ENCODE measurements around the gene RAB18. TPM values are rescaled to one million over a fixed set of nuclear protein-coding genes. Genes with fewer than 3 reads are reported as not detected.
"Not testable (repeated sequence)": the region's sequence is repeated elsewhere in the genome, so short reads cannot be mapped to it uniquely, and the experiment has no call there.

RAB18 gene
- total and polyA plus RNA-seq, 9 of the 15 experiments (the other 6 are each of a cell fraction or from before 2014, with no cell fraction given) = 10.5 to 46.3 (median 32.5) TPM

DNA sequence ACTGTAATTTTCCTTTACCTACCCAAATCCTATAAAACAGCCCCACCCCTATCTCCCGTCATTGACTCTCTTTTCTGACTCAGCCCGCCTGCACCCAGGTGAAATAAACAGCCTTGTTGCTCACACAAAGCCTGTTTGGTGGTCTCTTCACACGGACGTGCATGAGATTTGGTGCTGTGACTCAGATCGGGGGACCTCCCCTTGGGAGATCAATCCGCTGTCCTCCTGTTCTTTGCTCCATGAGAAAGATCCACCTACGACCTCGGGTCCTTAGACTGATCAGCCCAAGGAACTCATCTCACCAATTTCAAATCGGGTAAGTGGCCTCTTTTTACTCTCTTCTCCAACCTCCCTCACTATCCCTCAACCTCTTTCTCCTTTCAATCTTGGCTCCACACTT is 38.5 kb upstream of the RAB18 start:
- POLR2A ChIA-PET; H3K4me3 ChIP-seq; H3K36me3 ChIP-seq (ENCODE audit: control insufficient read depth, insufficient read depth, low read length); intact Hi-C loops (cut with micrococcal nuclease); H4K20me1 ChIP-seq (replicated peaks; ENCODE audit: control insufficient read depth, insufficient read depth, low read length); in situ Hi-C loops (cut with MboI); FAIRE-seq; H3K4me1 ChIP-seq (replicated peaks in 1 of 2; ENCODE audit: control insufficient read depth in 2 of 2, insufficient read depth in 2 of 2, low read length in 2 of 2); H2AFZ ChIP-seq (ENCODE audit: low read depth, low read length); CTCF ChIA-PET (ENCODE audit: low intra/inter-chr PET ratio); H3K4me2 ChIP-seq (ENCODE audit: insufficient read depth, low read length); H3K27me3 ChIP-seq (ENCODE audit: control insufficient read depth in 2 of 2, insufficient read depth in 2 of 2, low read length in 2 of 2); DNase-seq (ENCODE audit: extremely low read depth in 1 of 4, low spot score in 3 of 4); H3K9me3 ChIP-seq (replicated peaks; ENCODE audit: control insufficient read depth, insufficient read depth, low read depth, low read length); BruUV-seq (replicated peaks); H3K79me2 ChIP-seq (ENCODE audit: control insufficient read depth, insufficient read depth, low read length); H3K27ac ChIP-seq (ENCODE audit: extremely low read depth, low read depth, low read length); H3K9ac ChIP-seq (ENCODE audit: insufficient read depth in 1 of 2, low read depth in 2 of 2, low read length in 2 of 2); ATAC-seq; H3K9me1 ChIP-seq (ENCODE audit: control insufficient read depth, insufficient read depth, low read length): not testable (repeated sequence)
- 3% methylated on average over 7 of the region's 9 CpGs for WGBS (ENCODE audit: insufficient coverage, low coverage, missing lambda C conversion rate)

DNA sequence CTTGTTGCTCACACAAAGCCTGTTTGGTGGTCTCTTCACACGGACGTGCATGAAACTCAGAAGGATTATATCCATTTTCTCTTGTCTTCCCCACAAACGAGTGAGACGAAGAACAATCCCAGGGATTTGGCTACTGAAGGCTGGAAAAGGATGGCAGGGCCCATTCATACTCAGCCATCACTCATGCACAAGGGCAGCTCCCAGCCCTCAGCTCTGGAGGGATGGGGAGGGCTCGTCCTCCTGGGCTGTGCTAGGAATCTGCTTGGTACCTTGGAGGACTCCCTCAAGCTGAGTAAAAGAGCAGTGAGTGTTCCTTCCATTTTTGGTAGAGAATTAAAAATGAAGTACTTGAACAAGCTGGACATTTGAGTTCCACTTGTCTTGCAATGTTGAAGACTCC is 33.2 kb upstream of the RAB18 start:
- no peaks in the 10 kb centered on the region for H4K20me1 ChIP-seq (replicated peaks; ENCODE audit: control insufficient read depth, insufficient read depth, low read length)
- H3K4me2 ChIP-seq (ENCODE audit: insufficient read depth, low read length) = no peak overlapping the region
- intact Hi-C loops (cut with micrococcal nuclease) = no loop called here
- no peaks in the 10 kb centered on the region for H3K4me1 ChIP-seq (replicated peaks in 1 of 2; ENCODE audit: control insufficient read depth in 2 of 2, insufficient read depth in 2 of 2, low read length in 2 of 2)
- DNase-seq (ENCODE audit: extremely low read depth in 1 of 4, low spot score in 3 of 4) (no peak), ATAC-seq (no peak), FAIRE-seq (no peak)
- POLR2A ChIA-PET = interaction anchor here (0.7 to 2.0 kb wide), 2 partner anchors 10 to 12 kb away, joined by 3 to 5 read pairs; no protein-coding TSS in a partner anchor
- peaks cover 3 to 4% of the 10 kb centered on the region in 2 experiments for H3K27me3 ChIP-seq (ENCODE audit: control insufficient read depth in 2 of 2, insufficient read depth in 2 of 2, low read length in 2 of 2)
- CTCF ChIA-PET (ENCODE audit: low intra/inter-chr PET ratio) = no interaction called here
- no peaks in the 10 kb centered on the region for H3K9me3 ChIP-seq (replicated peaks; ENCODE audit: control insufficient read depth, insufficient read depth, low read depth, low read length)
- no peak overlapping the region for H2AFZ ChIP-seq (ENCODE audit: low read depth, low read length)
- no peaks in the 10 kb centered on the region for H3K9me1 ChIP-seq (ENCODE audit: control insufficient read depth, insufficient read depth, low read length)
- H3K9ac ChIP-seq (ENCODE audit: insufficient read depth in 1 of 2, low read depth in 2 of 2, low read length in 2 of 2) = no peak overlapping the region
- no peak overlapping the region for H3K4me3 ChIP-seq
- no peak overlapping the region for H3K27ac ChIP-seq (ENCODE audit: extremely low read depth, low read depth, low read length)
- no TSS peak for BruUV-seq (replicated peaks)
- no peaks in the 10 kb centered on the region for H3K79me2 ChIP-seq (ENCODE audit: control insufficient read depth, insufficient read depth, low read length)
- H3K36me3 ChIP-seq (ENCODE audit: control insufficient read depth, insufficient read depth, low read length) = no peaks in the 10 kb centered on the region
- 0% methylated on average over 3 of the region's 5 CpGs for WGBS (ENCODE audit: insufficient coverage, low coverage, missing lambda C conversion rate)
- in situ Hi-C loops (cut with MboI) = no loop called here
- TF ChIP-seq PCBP2 (IDR thresholded peaks at IDR 0.05; ENCODE audit: low read depth, low read length, poor library complexity, severe bottlenecking) (no peak), NCOR1 (IDR thresholded peaks at IDR 0.05) (no peak), TGIF2 (CRISPR knock-in tag; IDR thresholded peaks at IDR 0.05) (no peak), SNIP1 (IDR thresholded peaks at IDR 0.05; ENCODE audit: low read depth) (no peak), SMAD3 (CRISPR knock-in tag; conservative IDR thresholded peaks at IDR 0.05) (no peak), TRIM24 (IDR thresholded peaks at IDR 0.05) (no peak), TSC22D4 (tag; IDR thresholded peaks at IDR 0.05) (no peak), MTA1 (IDR thresholded peaks at IDR 0.05; ENCODE audit: borderline replicate concordance) (no peak)
- TF ChIP-seq, protein P1, sequence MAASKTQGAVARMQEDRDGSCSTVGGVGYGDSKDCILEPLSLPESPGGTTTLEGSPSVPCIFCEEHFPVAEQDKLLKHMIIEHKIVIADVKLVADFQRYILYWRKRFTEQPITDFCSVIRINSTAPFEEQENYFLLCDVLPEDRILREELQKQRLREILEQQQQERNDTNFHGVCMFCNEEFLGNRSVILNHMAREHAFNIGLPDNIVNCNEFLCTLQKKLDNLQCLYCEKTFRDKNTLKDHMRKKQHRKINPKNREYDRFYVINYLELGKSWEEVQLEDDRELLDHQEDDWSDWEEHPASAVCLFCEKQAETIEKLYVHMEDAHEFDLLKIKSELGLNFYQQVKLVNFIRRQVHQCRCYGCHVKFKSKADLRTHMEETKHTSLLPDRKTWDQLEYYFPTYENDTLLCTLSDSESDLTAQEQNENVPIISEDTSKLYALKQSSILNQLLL (CRISPR knock-in tag; IDR thresholded peaks at IDR 0.05; ENCODE audit: borderline replicate concordance) = no peak
- TF ChIP-seq, protein P2, sequence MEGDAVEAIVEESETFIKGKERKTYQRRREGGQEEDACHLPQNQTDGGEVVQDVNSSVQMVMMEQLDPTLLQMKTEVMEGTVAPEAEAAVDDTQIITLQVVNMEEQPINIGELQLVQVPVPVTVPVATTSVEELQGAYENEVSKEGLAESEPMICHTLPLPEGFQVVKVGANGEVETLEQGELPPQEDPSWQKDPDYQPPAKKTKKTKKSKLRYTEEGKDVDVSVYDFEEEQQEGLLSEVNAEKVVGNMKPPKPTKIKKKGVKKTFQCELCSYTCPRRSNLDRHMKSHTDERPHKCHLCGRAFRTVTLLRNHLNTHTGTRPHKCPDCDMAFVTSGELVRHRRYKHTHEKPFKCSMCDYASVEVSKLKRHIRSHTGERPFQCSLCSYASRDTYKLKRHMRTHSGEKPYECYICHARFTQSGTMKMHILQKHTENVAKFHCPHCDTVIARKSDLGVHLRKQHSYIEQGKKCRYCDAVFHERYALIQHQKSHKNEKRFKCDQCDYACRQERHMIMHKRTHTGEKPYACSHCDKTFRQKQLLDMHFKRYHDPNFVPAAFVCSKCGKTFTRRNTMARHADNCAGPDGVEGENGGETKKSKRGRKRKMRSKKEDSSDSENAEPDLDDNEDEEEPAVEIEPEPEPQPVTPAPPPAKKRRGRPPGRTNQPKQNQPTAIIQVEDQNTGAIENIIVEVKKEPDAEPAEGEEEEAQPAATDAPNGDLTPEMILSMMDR (IDR thresholded peaks at IDR 0.05 in 2 of 3, conservative IDR thresholded peaks at IDR 0.05 in 1 of 3; ENCODE audit: insufficient read depth in 2 of 3, low read depth in 1 of 3, low read length in 3 of 3) = no peak
- TF ChIP-seq, protein P3, sequence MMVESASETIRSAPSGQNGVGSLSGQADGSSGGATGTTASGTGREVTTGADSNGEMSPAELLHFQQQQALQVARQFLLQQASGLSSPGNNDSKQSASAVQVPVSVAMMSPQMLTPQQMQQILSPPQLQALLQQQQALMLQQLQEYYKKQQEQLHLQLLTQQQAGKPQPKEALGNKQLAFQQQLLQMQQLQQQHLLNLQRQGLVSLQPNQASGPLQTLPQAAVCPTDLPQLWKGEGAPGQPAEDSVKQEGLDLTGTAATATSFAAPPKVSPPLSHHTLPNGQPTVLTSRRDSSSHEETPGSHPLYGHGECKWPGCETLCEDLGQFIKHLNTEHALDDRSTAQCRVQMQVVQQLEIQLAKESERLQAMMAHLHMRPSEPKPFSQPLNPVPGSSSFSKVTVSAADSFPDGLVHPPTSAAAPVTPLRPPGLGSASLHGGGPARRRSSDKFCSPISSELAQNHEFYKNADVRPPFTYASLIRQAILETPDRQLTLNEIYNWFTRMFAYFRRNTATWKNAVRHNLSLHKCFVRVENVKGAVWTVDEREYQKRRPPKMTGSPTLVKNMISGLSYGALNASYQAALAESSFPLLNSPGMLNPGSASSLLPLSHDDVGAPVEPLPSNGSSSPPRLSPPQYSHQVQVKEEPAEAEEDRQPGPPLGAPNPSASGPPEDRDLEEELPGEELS (CRISPR knock-in tag; IDR thresholded peaks at IDR 0.05; ENCODE audit: borderline replicate concordance) = no peak

All from K562 (cell line).